Mesodermal cell (in vitro differentiated cells): ENCODE measurements around the gene SHH.

ENCODE experiments used
- H3K27ac ChIP-seq: 2 replicates; pipeline ENCODE4 v1.7.0; 2013; ENCODE audit warnings: mild to moderate bottlenecking, low read depth, low read length, moderate library complexity; ENCODE audit not compliant: severe bottlenecking
- H3K36me3 ChIP-seq: 2 replicates; pipeline ENCODE4 v1.7.1; 2013; ENCODE audit warnings: mild to moderate bottlenecking, low read length, moderate library complexity; ENCODE audit not compliant: control insufficient read depth, insufficient read depth
- H3K4me1 ChIP-seq: one replicate; pipeline ENCODE4 v1.7.1; 2013; ENCODE audit warnings: mild to moderate bottlenecking, low read length; ENCODE audit not compliant: insufficient read depth, control insufficient read depth, poor library complexity, severe bottlenecking
- H3K4me3 ChIP-seq: 2 replicates; pipeline ENCODE4 v1.7.0; 2013; ENCODE audit warnings: low read length, control low read depth, mild to moderate bottlenecking; ENCODE audit not compliant: insufficient read depth, poor library complexity, severe bottlenecking; ENCODE audit errors: extremely low read depth
- H3K9me3 ChIP-seq: 2 replicates; pipeline ENCODE4 v1.7.1; 2013; ENCODE audit warnings: mild to moderate bottlenecking, low read length, moderate library complexity; ENCODE audit not compliant: control insufficient read depth
- WGBS, 2 experiments: methylation state at CpG; one replicate each; pipeline ENCODE4 v1.1.5; 2013; ENCODE audit warnings: missing lambda C conversion rate in 2 of 2; ENCODE audit not compliant: insufficient coverage in 2 of 2; 5-methylcytosine and 5-hydroxymethylcytosine counted together

SHH gene

DNA sequence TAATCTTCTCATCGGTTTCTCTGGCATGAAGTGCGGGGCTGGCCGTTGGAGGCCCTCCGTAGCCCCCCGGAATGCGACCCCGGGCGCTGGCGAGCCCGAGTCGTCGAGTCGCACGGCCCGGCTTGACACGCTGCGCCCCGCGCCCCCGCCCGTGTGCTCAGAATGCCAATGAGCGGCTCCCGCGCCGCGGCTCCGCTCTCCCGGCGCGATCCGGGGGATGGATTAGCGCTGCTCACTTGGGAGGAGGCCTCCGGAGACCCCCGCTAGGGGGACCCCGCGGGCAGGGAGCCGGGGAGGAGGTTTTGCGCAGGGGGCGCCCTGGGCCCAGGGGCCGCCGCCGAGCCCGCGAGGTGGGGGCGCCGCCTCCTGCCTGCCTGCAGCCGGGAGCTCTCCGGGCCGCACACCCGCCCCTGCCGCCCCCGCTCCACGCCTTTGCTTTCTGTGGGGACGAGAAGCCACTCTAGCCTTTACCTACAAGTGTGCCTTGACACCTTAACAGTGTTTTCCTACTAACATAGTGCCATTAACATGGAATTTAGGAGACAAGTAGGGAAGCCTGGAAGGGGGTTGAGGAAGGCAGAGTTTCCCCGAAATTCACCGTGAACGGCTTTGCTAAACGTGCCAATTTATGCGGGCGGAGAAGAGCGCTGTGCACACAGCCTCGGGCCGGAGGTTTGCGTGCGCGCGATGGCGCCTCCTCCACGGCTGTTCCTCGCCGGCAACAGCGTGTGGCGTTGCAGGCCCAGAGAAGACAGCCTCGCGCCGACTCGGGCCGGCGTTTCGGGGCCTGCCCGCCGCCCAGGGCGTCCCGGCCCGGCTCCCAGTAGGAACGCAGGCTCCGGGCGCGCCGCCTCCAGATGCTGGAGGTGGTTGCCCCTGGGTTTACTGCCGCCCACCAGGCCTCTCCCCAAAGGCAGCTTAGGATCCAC is 7.1 kb downstream of the SHH start:
- H3K27ac ChIP-seq: no peak overlapping the region
- peaks cover 10% of the 10 kb centered on the region for H3K4me1 ChIP-seq

DNA sequence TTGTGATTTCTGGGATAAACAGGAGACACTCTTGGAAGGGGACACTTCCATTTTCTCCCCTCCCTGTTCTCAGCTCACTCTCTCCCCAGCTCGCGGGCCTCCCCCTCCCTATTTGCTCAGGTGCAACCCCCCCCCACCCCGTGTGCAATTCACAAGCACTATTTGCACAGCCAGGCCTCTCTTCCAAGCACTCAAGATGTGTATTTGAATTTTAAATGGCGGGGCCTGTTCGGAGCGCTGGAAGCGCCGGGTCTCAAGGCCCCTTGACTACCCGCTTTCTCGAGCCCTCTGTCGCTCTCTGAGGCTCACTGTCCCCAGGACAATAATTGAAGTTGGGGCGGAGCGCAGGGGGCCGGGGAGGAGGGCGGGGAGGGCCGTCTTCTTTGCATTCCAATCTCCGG is 7.8 kb downstream of the SHH start:
- H3K4me1 ChIP-seq: peaks cover 10% of the 10 kb centered on the region
- 0 to 1% methylated on average over 10 to 14 of the region's 17 CpGs for WGBS, 2 experiments
- H3K4me3 ChIP-seq: peak overlapping the region; percentile 27
- no peaks in the 10 kb centered on the region for H3K36me3 ChIP-seq
- no peak overlapping the region for H3K27ac ChIP-seq
- no peaks in the 10 kb centered on the region for H3K9me3 ChIP-seq

More for the DNA sequence above, 7.1 kb downstream of the SHH start:
- Histone ChIP-seq H3K36me3 (no peaks in the 10 kb centered on the region), H3K4me3 (peak overlapping the region; percentile 27), H3K9me3 (no peaks in the 10 kb centered on the region)
- WGBS, 2 experiments: 1% methylated on average over 62 to 87 of the region's 91 CpGs

DNA sequence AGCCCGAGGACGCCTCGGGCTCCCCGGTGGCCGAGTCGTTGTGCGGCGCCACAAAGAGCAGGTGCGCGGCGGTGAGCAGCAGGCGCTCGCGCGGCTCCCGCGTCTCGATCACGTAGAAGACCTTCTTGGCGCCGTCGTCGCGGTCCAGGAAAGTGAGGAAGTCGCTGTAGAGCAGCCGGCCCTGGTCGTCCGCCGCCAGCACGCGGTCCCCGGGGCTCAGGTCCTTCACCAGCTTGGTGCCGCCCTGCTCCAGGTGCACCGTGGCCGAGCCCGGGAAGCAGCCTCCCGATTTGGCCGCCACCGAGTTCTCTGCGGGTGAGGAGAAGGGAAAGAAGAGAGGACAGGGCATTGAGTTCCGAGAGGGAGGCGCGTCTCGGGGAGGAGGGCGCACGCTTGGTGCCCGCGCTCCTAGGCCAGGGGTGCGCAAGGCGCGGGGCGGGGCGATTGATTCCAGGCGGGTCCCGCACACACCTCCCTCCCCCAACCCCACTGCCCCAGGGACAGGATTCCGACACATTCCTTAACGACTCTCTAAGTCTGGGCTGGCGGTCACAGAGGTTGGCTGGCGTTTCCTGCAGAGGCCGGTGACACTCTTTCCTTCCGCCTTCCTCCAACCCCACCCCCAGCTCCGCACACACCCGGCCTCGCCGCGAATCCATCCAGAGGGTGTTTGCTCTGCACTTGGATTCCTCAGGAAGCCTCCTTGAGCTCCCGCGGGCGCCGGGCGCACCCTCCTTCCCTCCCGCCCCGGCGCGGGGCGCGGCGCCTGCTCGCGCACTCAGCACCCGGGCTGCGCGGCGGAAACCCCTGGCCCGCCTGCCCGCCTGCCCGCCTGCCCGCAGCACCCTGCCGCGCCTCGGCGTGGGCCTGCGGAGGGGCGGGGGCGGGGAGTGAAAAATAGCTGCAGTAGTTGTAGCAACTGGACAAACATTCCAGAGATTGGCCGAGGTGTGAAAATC is 8.6 kb downstream of the SHH start:
- H3K4me3 ChIP-seq: peak overlapping the region; percentile 27
- no peak overlapping the region for H3K27ac ChIP-seq
- H3K9me3 ChIP-seq: no peaks in the 10 kb centered on the region
- H3K4me1 ChIP-seq: peaks cover 10% of the 10 kb centered on the region
- 1% methylated on average over 59 to 61 of the region's 96 CpGs for WGBS, 2 experiments
- no peaks in the 10 kb centered on the region for H3K36me3 ChIP-seq

DNA sequence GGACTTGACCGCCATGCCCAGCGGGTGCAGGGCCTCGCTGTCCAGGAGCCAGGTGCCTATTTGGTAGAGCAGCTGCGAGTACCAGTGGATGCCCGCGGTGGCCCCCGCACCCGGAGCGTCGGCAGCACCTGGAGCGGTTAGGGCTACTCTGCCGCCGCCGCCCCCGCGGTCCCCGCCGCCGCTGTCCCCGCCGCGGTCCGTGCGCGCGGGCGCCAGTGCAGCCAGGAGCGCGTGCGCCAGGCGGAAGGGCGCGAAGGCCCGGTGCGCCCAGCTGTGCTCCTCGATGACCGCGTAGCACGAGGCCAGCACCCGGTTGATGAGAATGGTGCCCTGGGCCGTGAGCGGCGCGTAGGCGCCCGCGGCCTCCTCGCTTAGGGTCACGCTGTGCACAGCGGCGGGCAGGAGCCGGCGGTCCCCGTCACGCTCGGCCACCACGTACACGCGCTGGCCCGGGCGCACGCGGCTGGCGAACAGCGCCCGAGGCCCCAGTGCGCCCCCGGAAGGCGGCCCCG is 9.3 kb downstream of the SHH start:
- 4 to 5% methylated on average over 62 to 70 of the region's 70 CpGs for WGBS, 2 experiments
- peak overlapping the region; percentile 27 for H3K4me3 ChIP-seq

DNA sequence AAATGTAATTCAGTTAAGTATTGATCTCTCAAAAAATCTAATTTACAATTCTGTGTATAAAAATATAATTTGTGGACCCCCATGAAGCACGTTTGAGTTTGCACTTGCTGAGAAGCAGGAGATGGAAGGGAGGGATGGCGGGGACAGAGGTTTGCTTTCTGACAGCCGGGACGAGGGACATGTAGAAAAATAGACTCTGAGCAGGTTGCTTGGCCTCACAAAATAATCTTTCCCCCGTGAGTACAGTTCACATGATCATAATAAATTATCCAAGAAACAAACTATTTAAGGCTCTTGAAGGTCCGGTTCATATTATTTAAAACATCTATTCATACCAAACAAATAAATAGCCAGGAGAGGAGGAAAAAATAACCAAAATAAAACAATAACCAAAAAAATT is 10.0 kb downstream of the SHH start:
- Histone ChIP-seq H3K27ac (no peak overlapping the region), H3K4me3 (no peak overlapping the region), H3K4me1 (peaks cover 1% of the 10 kb centered on the region), H3K36me3 (no peaks in the 10 kb centered on the region), H3K9me3 (no peaks in the 10 kb centered on the region)
- WGBS, 2 experiments: 55 to 58% methylated on average over 4 to 5 of the region's 6 CpGs

More for the DNA sequence above, 9.3 kb downstream of the SHH start:
- no peaks in the 10 kb centered on the region for H3K36me3 ChIP-seq
- no peaks in the 10 kb centered on the region for H3K9me3 ChIP-seq
- H3K4me1 ChIP-seq: peaks cover 5% of the 10 kb centered on the region
- H3K27ac ChIP-seq: no peak overlapping the region

DNA sequence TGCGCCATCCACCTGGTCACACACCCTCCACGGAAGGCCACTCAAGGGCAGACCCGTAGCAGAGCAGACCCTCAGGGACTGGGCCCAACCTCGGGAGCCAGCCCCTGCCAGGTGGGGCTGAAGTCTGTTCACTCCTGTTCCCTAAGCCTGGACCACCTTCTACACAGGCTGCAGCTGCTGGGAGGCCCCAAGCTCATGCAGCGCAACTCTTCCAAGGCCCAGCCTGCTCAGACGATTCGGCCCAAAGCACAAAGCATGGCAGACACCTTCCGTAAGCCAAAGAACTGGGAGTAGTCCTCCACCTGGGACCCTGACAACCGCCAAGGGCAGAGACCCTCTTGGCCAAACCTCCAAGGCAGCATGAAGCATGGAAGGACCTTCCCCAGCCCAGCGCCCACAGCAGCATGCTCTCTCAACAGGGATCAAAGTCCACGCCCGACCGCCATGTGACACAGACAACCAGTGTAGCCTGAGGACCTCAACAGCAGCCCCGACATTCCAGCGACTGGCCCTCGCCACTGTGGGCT is 11.5 kb downstream of the SHH start:
- Histone ChIP-seq H3K9me3 (no peaks in the 10 kb centered on the region), H3K4me3 (no peak overlapping the region), H3K4me1 (no peaks in the 10 kb centered on the region), H3K27ac (no peak overlapping the region), H3K36me3 (no peaks in the 10 kb centered on the region)
- WGBS, 2 experiments: 87 to 89% methylated on average over 15 to 16 of the region's 16 CpGs

DNA sequence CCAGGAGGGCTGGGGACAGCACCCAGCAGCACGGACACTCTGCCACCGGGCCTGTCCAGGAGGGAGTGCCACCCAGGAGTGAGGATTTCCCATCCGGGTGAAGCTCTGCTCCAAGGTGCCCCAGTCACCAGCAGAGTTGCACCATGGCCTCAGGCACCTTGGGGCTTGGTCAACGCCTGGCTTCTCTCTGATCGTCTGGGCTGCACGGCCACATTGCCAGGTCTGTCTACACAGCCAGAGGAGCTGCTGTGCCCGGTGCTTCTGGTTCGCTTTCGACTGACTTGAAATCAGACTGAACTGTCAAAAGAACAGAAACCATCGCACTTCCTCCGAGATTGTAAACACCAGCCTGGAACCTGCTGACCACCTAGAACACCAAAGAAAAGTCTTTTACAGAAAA is 12.0 kb downstream of the SHH start:
- no peak overlapping the region for H3K27ac ChIP-seq
- H3K9me3 ChIP-seq: no peaks in the 10 kb centered on the region
- 89 to 98% methylated on average over 9 to 11 of the region's 11 CpGs for WGBS, 2 experiments
- no peaks in the 10 kb centered on the region for H3K36me3 ChIP-seq
- no peaks in the 10 kb centered on the region for H3K4me1 ChIP-seq
- no peak overlapping the region for H3K4me3 ChIP-seq

DNA sequence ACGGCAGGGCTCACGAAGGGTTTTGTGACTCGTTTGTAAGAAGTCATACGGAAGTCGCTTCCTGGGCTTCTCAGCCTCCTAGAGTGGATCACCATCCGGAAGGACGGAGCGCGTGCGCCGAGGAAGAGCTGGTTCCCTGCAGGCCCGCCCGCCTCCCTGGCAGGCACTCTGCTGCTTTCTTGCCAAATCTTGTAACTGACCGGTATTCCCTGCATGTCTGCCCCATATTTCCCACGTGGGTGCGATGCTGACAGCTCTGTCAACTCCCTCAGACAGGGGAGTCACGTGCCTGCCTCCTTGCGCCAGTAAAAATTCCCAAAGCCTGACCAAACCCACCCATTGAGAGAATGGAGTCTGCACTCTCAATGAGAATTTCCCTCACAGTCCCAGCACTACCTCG is 12.7 kb downstream of the SHH start:
- Histone ChIP-seq H3K4me3 (no peak overlapping the region), H3K27ac (no peak overlapping the region), H3K4me1 (no peaks in the 10 kb centered on the region), H3K36me3 (no peaks in the 10 kb centered on the region), H3K9me3 (no peaks in the 10 kb centered on the region)
- 81 to 87% methylated on average over 18 to 19 of the region's 19 CpGs for WGBS, 2 experiments

DNA sequence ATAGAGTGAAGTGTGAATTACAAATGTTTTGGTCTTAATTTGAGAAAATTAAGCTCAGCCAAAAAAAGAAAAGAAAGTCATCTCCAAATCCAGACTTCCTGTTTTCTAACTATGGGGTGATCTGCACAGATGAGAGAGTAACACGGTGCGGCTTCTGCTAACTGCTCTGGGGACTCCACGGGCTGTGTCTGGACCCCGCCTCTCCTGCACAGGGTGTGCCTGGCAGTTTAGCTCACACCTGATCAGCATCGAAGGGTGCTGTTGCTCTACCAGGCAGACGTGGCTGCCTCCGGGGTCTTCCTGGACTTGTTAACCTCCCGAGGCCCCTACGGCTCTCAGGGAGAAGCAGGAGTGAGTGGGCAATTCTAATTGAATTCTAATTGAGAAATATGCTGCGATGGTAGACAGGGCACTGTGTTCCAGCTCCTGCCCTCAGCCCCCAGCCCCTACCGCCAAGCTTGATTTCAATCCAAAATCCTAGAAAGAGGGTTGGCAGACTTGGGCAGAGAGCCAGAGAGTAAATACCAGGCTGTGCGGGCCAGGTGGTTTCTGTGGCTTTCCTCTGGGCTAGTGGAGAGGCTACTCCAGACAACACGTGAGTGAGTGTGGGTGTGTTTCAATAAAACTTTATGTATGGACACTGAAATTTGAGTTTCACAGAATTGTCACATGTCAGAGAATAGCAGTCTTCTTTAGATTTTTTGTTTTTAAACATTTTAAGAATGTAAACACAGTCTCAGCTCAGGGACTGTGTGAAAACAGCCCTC is 13.4 kb downstream of the SHH start:
- no peak overlapping the region for H3K4me3 ChIP-seq
- no peaks in the 10 kb centered on the region for H3K9me3 ChIP-seq
- WGBS, 2 experiments: 95% methylated on average over 9 to 10 of the region's 13 CpGs

More for the DNA sequence above, 13.4 kb downstream of the SHH start:
- H3K27ac ChIP-seq: no peak overlapping the region
- no peaks in the 10 kb centered on the region for H3K4me1 ChIP-seq
- H3K36me3 ChIP-seq: no peaks in the 10 kb centered on the region
